Measurements from ENCODE around the gene SCGB3A1. TPM values are rescaled to one million over a fixed set of nuclear protein-coding genes. Genes with fewer than 3 reads are reported as not detected.

SCGB3A1 gene
- total RNA-seq, 1 donor from 2014 or later: not detected

DNA sequence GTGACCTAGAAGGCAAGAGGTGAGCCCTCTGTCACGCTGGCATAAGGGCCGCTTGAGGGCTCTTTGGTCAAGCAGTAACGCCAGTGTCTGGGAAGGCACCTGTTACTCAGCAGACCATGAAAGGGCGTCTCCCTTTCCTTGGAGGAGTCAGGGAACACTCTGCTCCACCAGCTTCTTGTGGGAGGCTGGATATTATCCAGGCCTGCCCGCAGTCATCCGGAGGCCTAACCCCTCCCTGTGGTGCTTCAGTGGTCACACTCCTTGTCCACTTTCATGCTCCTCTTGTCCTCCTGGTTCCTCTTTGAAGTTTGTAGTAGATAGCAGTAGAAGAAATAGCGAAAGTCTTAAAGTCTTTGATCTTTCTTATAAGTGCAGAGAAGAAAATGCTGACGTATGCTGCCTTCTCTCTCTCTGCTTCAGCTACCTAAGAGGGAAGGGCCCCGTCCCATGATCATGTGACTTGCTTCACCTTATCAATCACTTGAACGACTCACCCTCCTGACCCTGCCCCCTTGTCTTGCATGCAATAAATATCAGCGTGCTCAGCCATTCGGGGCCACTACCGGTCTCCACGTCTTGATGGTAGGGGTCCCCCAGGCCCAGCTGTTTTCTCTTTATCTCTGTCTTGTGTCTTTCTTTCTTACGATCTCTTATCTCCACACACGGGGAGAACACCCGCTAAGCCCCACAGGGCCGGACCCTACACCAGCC is 16.7 kb upstream of the SCGB3A1 start:
- H3K4me1 Mint-ChIP-seq (ENCODE audit: low read depth): no peaks in the 10 kb centered on the region
- no peaks in the 10 kb centered on the region for H3K36me3 Mint-ChIP-seq (ENCODE audit: low read depth)
- intact Hi-C loops (cut with micrococcal nuclease): loop anchor here (10.0 kb wide), 2 partner anchors 83 to 113 kb away; partner anchors contain the start of gene CNOT6
- DNase-seq (ENCODE audit: low spot score): no peak
- no peak overlapping the region for H3K27ac Mint-ChIP-seq
- no peaks in the 10 kb centered on the region for H3K9me3 Mint-ChIP-seq
- H3K4me3 Mint-ChIP-seq (ENCODE audit: low read depth): no peak overlapping the region
- H3K27me3 Mint-ChIP-seq (ENCODE audit: low read depth): no peaks in the 10 kb centered on the region

DNA sequence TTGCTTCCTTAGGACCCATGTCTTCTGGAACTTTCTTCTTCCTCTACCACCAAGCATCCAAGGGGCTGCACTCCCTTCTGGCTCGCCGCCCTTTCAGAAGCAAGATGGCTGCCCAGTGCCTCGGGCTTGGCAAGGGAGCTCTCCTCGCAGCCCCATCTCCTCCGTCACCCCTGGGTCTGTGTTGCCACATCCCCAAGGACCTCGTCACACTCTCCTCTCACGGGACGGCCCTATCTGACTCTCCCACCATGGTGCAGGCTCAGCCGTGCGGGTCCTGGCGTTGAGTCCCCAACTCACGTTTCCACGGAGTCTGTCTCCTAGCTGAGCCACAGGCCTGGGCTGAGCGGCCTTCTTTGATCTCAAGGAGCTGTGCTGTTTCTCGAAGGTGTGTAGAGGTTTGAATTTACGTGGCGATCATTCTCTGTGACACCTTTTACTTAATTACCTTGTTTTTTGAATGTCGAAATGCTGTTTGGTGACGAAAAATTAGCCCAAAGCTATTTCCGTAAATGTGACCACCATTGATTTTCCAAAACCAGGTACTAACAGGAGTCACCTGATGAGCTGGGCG is 15.0 kb upstream of the SCGB3A1 start:
- Mint-ChIP-seq H3K4me3 (ENCODE audit: low read depth) (no peak overlapping the region), H3K27me3 (ENCODE audit: low read depth) (no peaks in the 10 kb centered on the region), H3K27ac (no peak overlapping the region), H3K4me1 (ENCODE audit: low read depth) (no peaks in the 10 kb centered on the region), H3K9me3 (no peaks in the 10 kb centered on the region), H3K36me3 (ENCODE audit: low read depth) (no peaks in the 10 kb centered on the region)
- no peak for DNase-seq (ENCODE audit: low spot score)
- intact Hi-C loops (cut with micrococcal nuclease): loop anchor here (10.0 kb wide), 2 partner anchors 81 to 111 kb away; partner anchors contain the start of gene CNOT6

DNA sequence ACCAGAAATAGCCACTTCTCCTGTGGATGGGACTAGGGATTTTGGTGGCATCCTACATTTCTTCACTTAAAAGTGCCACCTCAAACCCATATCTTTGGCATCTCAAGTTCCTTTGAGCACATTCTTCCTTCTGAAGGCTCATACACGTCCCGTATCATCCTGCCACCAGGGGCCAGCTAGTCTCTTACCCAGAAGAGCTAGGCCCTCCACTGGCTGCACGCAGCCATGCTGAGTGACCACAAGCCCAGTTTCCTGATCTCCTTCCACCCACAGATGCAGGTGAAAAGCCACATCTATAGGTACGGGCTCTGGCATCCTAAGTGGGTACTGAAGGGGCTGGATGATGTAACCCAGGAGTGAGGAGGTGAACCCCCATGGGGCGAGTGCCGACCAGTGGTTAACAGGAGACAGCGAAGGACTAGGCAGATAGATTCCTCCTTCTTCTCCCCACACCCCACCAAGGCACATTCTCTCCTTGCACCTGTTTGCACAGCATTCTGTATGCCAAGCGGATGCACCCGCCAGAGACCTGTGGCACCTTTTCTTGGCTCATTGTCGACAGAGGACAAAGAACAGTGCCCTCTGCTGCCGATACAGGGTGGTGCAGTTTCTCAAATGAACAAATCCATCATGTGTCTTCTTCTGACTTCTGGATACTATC is 14.4 kb upstream of the SCGB3A1 start:
- Mint-ChIP-seq H3K4me3 (ENCODE audit: low read depth) (no peak overlapping the region), H3K27me3 (ENCODE audit: low read depth) (no peaks in the 10 kb centered on the region), H3K27ac (no peak overlapping the region), H3K9me3 (no peaks in the 10 kb centered on the region), H3K4me1 (ENCODE audit: low read depth) (no peaks in the 10 kb centered on the region), H3K36me3 (ENCODE audit: low read depth) (no peaks in the 10 kb centered on the region)
- DNase-seq (ENCODE audit: low spot score): peak; percentile 39
- intact Hi-C loops (cut with micrococcal nuclease): loop anchor here (10.0 kb wide), 2 partner anchors 81 to 111 kb away; partner anchors contain the start of gene CNOT6

DNA sequence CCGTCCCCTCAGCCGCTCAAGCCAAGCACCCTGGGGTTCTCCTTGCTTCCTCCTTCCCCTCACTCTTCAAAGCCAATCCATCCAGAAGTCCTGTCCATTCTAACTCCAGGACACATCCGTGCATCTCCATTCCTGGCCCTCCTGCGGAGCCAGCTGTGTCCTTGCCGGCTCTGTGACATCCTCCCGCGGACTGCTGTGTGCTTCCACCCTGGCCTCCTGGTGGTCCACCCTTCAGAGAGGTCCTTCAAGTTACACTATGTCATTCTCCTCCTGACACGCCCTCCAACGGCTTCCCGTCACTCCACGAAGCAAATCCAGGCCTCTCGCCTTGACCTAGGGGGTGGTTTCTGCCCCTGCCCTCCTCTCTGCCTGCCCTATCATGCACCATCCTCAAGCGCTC is 13.0 kb upstream of the SCGB3A1 start:
- Mint-ChIP-seq H3K27ac (no peak overlapping the region), H3K9me3 (no peaks in the 10 kb centered on the region), H3K27me3 (ENCODE audit: low read depth) (no peaks in the 10 kb centered on the region), H3K36me3 (ENCODE audit: low read depth) (no peaks in the 10 kb centered on the region), H3K4me1 (ENCODE audit: low read depth) (no peaks in the 10 kb centered on the region), H3K4me3 (ENCODE audit: low read depth) (no peak overlapping the region)
- DNase-seq (ENCODE audit: low spot score): no peak
- intact Hi-C loops (cut with micrococcal nuclease): loop anchor here (10.0 kb wide), 2 partner anchors 79 to 109 kb away; partner anchors contain the start of gene CNOT6

DNA sequence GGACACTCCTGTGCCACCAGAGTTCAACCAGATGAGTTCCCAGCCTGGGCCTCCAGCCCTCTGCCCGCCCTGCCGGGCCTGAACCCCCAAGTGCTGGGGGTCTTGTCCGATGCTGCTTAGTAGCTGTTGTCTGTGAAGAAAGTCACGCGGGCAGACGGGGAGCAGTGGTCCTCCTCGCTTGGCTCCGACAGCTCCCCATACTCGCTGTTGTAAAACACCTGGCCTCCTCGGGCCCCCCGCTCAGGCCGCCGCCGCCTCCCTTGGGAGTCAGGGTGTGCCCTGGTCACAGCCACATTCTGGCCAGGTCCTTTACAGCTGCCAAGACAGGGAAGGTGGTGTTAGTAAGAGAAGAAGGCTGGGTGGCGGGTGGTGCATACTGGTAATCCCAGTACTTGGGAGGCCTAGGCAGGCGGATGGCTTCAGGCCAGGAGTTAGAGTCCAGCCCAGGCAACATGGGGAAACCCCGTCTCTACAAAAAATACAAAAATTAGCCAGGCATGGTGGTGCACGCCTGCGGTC is 11.8 kb upstream of the SCGB3A1 start:
- H3K9me3 Mint-ChIP-seq: no peaks in the 10 kb centered on the region
- H3K4me1 Mint-ChIP-seq (ENCODE audit: low read depth): no peaks in the 10 kb centered on the region
- H3K36me3 Mint-ChIP-seq (ENCODE audit: low read depth): no peaks in the 10 kb centered on the region
- DNase-seq (ENCODE audit: low spot score): no peak
- no peak overlapping the region for H3K4me3 Mint-ChIP-seq (ENCODE audit: low read depth)
- intact Hi-C loops (cut with micrococcal nuclease): loop anchor here (10.0 kb wide), 2 partner anchors 78 to 108 kb away; partner anchors contain the start of gene CNOT6
- H3K27ac Mint-ChIP-seq: no peak overlapping the region
- no peaks in the 10 kb centered on the region for H3K27me3 Mint-ChIP-seq (ENCODE audit: low read depth)

DNA sequence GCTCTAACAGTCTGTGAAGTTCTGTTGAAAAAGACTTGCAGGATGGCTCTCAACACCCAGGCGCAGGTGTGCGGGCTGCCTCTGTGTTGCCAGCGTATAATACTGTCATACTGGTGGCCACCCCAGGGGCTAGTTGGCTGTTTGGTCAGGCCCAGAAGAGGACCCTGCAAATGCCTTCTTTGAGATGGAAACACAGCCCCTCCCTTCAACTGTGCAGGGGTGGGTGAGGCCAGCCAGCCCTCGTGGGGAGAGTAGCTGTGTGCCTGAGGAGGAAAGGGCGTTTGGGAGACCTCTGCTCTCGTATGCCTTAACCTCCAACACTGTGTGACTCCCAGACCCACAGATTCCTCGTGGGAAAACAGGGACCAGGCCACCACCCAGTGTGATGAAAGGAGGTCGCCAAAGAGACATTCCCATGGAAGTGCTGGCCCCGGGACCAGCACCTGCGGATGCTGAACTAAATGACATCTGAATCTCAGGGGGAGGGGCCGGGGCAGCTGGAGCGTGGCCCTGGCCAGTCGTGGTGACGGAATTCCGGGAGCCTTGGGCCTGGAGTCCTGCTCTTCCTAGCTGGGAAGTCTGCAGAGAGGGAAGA is 11.3 kb upstream of the SCGB3A1 start:
- DNase-seq (ENCODE audit: low spot score): no peak
- Mint-ChIP-seq H3K27ac (no peak overlapping the region), H3K9me3 (no peaks in the 10 kb centered on the region), H3K4me1 (ENCODE audit: low read depth) (no peaks in the 10 kb centered on the region), H3K4me3 (ENCODE audit: low read depth) (no peak overlapping the region), H3K27me3 (ENCODE audit: low read depth) (no peaks in the 10 kb centered on the region), H3K36me3 (ENCODE audit: low read depth) (no peaks in the 10 kb centered on the region)
- intact Hi-C loops (cut with micrococcal nuclease): loop anchor here (10.0 kb wide), 2 partner anchors 78 to 108 kb away; partner anchors contain the start of gene CNOT6

DNA sequence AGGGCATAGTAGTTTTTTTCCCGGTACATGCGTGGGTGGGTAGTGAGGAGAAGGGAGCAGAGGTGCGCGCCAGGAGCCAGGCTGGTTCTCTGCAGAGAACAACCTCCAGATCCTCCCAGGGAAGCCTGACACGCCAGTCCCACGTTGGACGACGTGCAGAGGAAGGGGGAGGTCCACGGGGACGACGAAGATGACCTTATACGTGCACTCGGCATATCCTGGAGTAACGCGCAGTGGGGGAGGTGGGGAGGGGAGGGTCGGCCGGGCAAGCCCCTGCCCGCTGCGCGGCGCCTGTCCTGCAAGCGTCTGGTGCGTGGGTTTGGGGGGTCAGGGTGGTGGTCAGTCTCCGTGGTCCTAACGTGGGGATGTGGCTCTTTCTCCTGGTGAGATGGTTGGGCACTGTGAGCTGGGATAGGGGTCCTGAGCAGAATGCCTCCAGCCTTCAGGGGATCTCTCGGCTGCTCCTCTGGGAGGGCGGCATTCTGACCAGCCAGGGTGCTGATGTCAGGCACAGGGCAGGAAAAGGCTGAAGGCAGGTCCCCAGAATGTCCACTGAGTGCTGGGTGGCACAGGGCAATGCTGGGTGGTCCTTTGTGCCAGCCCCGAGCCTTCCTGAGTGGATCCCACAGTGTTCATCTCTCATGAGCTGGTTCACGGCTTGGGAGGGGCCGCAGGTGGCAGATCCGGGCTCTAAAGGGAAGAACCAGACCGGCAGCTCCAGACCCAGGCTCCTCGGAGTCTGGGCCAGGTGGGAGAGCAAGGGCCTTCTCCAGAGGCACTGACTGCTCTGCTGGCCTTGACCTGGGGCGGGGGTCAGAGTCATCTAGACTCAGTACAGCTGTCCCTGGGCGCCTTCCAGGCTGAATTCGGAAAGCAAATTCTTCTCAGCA is 10.5 kb upstream of the SCGB3A1 start:
- Mint-ChIP-seq H3K4me3 (ENCODE audit: low read depth) (no peak overlapping the region), H3K9me3 (no peaks in the 10 kb centered on the region), H3K36me3 (ENCODE audit: low read depth) (no peaks in the 10 kb centered on the region), H3K4me1 (ENCODE audit: low read depth) (no peaks in the 10 kb centered on the region), H3K27ac (no peak overlapping the region), H3K27me3 (ENCODE audit: low read depth) (no peaks in the 10 kb centered on the region)
- no peak for DNase-seq (ENCODE audit: low spot score)
- intact Hi-C loops (cut with micrococcal nuclease): loop anchor here (10.0 kb wide), 2 partner anchors 77 to 107 kb away; partner anchors contain the start of gene CNOT6

DNA sequence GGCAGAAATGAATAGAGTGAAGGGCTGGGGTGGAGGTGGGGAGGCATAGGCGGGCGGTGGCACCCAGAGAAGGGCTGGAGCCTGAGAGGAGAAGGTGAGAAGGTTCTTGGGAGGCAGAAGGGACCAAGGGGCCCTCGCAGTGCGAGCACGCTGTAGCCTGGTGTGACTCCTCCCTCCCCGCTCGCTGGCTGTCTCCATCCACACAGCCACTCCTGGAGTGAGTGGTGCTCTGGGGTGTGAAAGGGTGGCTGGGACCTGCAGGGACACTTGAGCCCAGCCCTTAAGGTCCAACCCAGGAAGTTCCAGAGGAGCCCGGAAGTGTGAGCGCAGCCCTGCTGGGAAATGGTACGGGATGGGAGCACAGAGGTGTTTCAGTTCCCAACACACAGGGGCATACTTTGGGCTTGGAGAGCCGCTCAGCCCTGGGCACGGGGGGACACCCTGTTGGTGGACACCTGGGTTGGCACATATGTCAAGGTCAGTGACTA is 9.3 kb upstream of the SCGB3A1 start:
- no peaks in the 10 kb centered on the region for H3K36me3 Mint-ChIP-seq (ENCODE audit: low read depth)
- no peak for DNase-seq (ENCODE audit: low spot score)
- no peaks in the 10 kb centered on the region for H3K27me3 Mint-ChIP-seq (ENCODE audit: low read depth)
- H3K4me3 Mint-ChIP-seq (ENCODE audit: low read depth): no peak overlapping the region
- no peaks in the 10 kb centered on the region for H3K9me3 Mint-ChIP-seq
- no peaks in the 10 kb centered on the region for H3K4me1 Mint-ChIP-seq (ENCODE audit: low read depth)
- no peak overlapping the region for H3K27ac Mint-ChIP-seq
- intact Hi-C loops (cut with micrococcal nuclease): loop anchor here (10.0 kb wide), 2 partner anchors 76 to 106 kb away; partner anchors contain the start of gene CNOT6

DNA sequence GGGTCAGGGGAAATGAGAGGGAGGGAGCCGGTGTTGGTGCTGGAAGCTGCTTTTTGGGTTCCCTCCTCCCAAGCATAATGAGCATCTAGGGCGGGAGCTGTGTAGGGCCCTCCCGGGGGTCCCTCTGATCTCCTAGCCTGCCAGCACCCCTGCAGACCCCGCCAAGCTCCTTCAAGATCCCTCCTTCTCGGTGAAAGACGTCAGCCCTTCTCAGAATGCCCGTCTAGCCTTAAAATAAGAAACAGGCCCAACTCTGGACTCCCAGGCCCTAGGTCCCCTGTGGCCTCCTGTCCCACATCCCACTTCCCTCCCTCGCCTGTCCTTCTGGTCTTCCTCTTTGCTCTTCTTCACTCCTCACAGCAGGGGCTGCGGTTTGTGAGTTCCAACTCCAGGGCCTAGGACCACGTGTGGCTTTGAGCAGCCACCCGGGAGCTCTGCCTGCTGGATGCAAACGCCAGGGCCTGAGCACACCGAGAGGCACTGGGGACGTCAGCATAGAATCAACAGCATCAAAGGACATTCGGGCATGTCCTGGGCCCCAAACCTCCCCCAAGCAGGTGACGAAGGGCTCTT is 8.8 kb upstream of the SCGB3A1 start:
- intact Hi-C loops (cut with micrococcal nuclease): loop anchor here (10.0 kb wide), 2 partner anchors 75 to 105 kb away; partner anchors contain the start of gene CNOT6
- H3K4me3 Mint-ChIP-seq (ENCODE audit: low read depth): no peak overlapping the region
- no peaks in the 10 kb centered on the region for H3K36me3 Mint-ChIP-seq (ENCODE audit: low read depth)
- no peaks in the 10 kb centered on the region for H3K9me3 Mint-ChIP-seq
- no peak for DNase-seq (ENCODE audit: low spot score)
- no peaks in the 10 kb centered on the region for H3K4me1 Mint-ChIP-seq (ENCODE audit: low read depth)
- no peak overlapping the region for H3K27ac Mint-ChIP-seq
- H3K27me3 Mint-ChIP-seq (ENCODE audit: low read depth): no peaks in the 10 kb centered on the region

DNA sequence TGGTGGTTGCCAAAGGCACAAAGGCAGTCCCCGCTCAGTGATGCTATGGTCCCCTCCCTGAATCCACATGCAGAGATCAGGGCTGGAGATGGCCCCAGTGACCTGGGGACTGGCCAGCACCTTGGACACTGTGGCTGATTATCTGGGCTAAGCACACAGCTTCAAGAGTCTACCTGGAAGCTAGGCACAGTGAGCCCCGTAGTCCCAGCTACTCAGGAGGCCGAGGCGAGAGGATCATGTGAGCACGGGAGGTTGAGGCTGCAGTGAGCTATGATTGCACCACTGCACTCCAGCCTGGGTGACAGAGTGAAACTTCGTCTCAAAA is 8.3 kb upstream of the SCGB3A1 start:
- Mint-ChIP-seq H3K9me3 (no peaks in the 10 kb centered on the region), H3K27ac (no peak overlapping the region), H3K4me3 (ENCODE audit: low read depth) (no peak overlapping the region), H3K27me3 (ENCODE audit: low read depth) (no peaks in the 10 kb centered on the region), H3K4me1 (ENCODE audit: low read depth) (no peaks in the 10 kb centered on the region), H3K36me3 (ENCODE audit: low read depth) (no peaks in the 10 kb centered on the region)
- DNase-seq (ENCODE audit: low spot score): no peak
- intact Hi-C loops (cut with micrococcal nuclease): no loop called here

DNA sequence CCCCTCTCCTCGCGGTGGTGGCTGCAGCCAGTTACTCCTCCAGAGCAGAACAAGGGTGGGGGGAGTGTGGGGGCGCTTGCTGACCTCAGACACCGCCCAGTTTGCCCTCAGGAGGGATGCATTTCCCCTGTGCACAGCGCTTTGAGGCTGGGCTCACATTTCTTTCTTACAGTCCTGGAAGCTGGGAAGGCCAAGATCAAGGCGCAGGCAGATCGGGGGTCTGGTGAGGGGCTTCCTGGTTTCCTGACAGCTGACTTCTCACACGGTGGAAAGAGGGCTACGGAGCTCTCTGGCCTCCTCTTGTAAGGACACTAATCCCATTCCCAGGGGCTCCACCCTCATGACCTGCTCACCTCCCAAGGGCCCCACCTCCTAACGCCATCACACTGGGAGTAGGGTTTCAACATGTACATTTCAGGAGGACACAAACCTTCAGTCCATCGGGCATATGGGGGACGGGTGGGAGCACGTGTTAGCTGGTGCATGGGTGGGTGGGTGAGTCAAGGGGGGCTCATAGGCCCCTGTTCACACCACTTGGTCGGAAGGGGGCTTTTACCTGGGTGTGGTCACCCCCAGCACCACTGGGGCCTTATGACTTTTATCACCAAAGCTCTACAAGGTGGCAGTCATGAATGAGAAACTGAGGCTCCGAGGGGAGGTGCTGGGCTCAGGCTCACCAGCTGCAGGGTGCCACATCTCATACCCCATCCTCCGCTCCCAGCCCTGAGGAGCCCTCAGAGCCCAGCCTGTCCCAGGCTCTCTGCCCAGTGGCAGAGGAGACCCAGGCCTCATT is 7.7 kb upstream of the SCGB3A1 start:
- Mint-ChIP-seq H3K27me3 (ENCODE audit: low read depth) (no peaks in the 10 kb centered on the region), H3K4me1 (ENCODE audit: low read depth) (no peaks in the 10 kb centered on the region), H3K9me3 (no peaks in the 10 kb centered on the region), H3K27ac (no peak overlapping the region), H3K36me3 (ENCODE audit: low read depth) (no peaks in the 10 kb centered on the region), H3K4me3 (ENCODE audit: low read depth) (no peak overlapping the region)
- intact Hi-C loops (cut with micrococcal nuclease): no loop called here
- no peak for DNase-seq (ENCODE audit: low spot score)
